ENCODE results near the gene UBQLNL.

DNA sequence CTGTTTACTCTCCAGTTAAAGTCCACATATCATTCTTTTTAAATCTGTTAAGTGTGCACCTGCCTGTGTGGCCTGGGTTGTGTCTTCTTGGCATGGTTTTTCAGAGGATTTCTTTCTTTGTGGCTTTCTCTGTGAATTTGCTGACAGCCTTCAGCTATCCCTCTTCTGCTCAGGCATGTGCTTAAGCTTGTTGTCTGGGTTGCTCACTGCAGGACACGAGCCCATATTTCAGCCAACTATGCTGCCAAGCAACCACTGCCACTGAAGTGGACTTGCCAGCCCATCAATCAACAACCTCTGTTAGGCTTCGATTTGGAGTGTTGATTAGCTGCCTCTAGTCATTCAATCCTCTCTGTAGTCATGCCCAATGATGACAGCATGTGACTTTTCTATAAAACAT lies 49.0 kb downstream of the UBQLNL start:
- TF ChIP-seq POLR2AphosphoS5 (IDR thresholded peaks at IDR 0.05; ENCODE audit: borderline replicate concordance, low read depth, low read length) (no peak), EZH2 (IDR thresholded peaks at IDR 0.05) (no peak)

Data from SK-N-MC (cell line).